Kidney glomerular epithelial cell (primary cell): ENCODE measurements around the gene ARHGEF1.
A peak's percentile ranks its signal among the peaks of the same experiment; 100 is the strongest.
"Not testable (repeated sequence)": the region's sequence is repeated elsewhere in the genome, so short reads cannot be mapped to it uniquely, and the experiment has no call there.

Experiments
- DNase-seq: peaks from one replicate; lab custom pipeline; 2025; lab: John Stamatoyannopoulos, UW

The ARHGEF1 gene

GRCh38 chr19:41930926-41931592, 48.1 kb downstream of the ARHGEF1 start:
- DNase-seq, result no peak

GRCh38 chr19:41932259-41932719, 49.3 kb downstream of the ARHGEF1 start:
- DNase-seq, result no peak

GRCh38 chr19:41932720-41933332, 49.8 kb downstream of the ARHGEF1 start:
- DNase-seq, result no peak

- DNase-seq, result no peak
These were observed 50.9 kb downstream of the ARHGEF1 start for GRCh38 chr19:41933693-41934426.

- DNase-seq, result peak; percentile 38
These were observed 51.9 kb downstream of the ARHGEF1 start for GRCh38 chr19:41934849-41935374.

- no peak for DNase-seq
These were observed 52.9 kb downstream of the ARHGEF1 start for GRCh38 chr19:41935760-41936415.

GRCh38 chr19:41936416-41936850, 53.4 kb downstream of the ARHGEF1 start:
- no peak for DNase-seq

GRCh38 chr19:41936961-41937360, 54.0 kb downstream of the ARHGEF1 start:
- DNase-seq, result no peak

- DNase-seq, result no peak
These were observed 54.8 kb downstream of the ARHGEF1 start for GRCh38 chr19:41937525-41938468.

GRCh38 chr19:41939209-41939608, 56.2 kb downstream of the ARHGEF1 start:
- not testable (repeated sequence) for DNase-seq

GRCh38 chr19:41939861-41940730, 57.1 kb downstream of the ARHGEF1 start:
- DNase-seq, result no peak

- no peak for DNase-seq
These were observed 57.9 kb downstream of the ARHGEF1 start for GRCh38 chr19:41940731-41941409.

- no peak for DNase-seq
These were observed 58.6 kb downstream of the ARHGEF1 start for GRCh38 chr19:41941410-41942202.

GRCh38 chr19:41944336-41944735, 61.4 kb downstream of the ARHGEF1 start:
- DNase-seq, result no peak

GRCh38 chr19:41945135-41945766, 62.3 kb downstream of the ARHGEF1 start:
- no peak for DNase-seq

- DNase-seq, result no peak
These were observed 64.1 kb downstream of the ARHGEF1 start for GRCh38 chr19:41947091-41947490.

GRCh38 chr19:41951686-41952172, 68.7 kb downstream of the ARHGEF1 start:
- DNase-seq, result peak; percentile 38

- DNase-seq, result no peak
These were observed 72.5 kb downstream of the ARHGEF1 start for GRCh38 chr19:41955521-41955920.
